ENCODE measurements around the gene DPYD. TPM values are rescaled to one million over a fixed set of nuclear protein-coding genes. Genes with fewer than 3 reads are reported as not detected.

Gene DPYD
- total and polyA plus RNA-seq, 9 of the 15 experiments (the other 6 are each of a cell fraction or from before 2014, with no cell fraction given) = 0.03 to 0.25 (median 0.08) TPM; not detected in 2

- TF ChIP-seq, protein P1, sequence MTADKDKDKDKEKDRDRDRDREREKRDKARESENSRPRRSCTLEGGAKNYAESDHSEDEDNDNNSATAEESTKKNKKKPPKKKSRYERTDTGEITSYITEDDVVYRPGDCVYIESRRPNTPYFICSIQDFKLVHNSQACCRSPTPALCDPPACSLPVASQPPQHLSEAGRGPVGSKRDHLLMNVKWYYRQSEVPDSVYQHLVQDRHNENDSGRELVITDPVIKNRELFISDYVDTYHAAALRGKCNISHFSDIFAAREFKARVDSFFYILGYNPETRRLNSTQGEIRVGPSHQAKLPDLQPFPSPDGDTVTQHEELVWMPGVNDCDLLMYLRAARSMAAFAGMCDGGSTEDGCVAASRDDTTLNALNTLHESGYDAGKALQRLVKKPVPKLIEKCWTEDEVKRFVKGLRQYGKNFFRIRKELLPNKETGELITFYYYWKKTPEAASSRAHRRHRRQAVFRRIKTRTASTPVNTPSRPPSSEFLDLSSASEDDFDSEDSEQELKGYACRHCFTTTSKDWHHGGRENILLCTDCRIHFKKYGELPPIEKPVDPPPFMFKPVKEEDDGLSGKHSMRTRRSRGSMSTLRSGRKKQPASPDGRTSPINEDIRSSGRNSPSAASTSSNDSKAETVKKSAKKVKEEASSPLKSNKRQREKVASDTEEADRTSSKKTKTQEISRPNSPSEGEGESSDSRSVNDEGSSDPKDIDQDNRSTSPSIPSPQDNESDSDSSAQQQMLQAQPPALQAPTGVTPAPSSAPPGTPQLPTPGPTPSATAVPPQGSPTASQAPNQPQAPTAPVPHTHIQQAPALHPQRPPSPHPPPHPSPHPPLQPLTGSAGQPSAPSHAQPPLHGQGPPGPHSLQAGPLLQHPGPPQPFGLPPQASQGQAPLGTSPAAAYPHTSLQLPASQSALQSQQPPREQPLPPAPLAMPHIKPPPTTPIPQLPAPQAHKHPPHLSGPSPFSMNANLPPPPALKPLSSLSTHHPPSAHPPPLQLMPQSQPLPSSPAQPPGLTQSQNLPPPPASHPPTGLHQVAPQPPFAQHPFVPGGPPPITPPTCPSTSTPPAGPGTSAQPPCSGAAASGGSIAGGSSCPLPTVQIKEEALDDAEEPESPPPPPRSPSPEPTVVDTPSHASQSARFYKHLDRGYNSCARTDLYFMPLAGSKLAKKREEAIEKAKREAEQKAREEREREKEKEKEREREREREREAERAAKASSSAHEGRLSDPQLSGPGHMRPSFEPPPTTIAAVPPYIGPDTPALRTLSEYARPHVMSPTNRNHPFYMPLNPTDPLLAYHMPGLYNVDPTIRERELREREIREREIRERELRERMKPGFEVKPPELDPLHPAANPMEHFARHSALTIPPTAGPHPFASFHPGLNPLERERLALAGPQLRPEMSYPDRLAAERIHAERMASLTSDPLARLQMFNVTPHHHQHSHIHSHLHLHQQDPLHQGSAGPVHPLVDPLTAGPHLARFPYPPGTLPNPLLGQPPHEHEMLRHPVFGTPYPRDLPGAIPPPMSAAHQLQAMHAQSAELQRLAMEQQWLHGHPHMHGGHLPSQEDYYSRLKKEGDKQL (CRISPR knock-in tag; IDR thresholded peaks at IDR 0.05; ENCODE audit: borderline replicate concordance) = no peak
- TF ChIP-seq ETV1 (tag; conservative IDR thresholded peaks at IDR 0.05; ENCODE audit: low read depth) (no peak), FOXA3 (CRISPR knock-in tag; conservative IDR thresholded peaks at IDR 0.05 in 1 of 2, IDR thresholded peaks at IDR 0.05 in 1 of 2) (no peak)
Observed at GRCh38 chr1:97599447-97599846, 321.4 kb downstream of the DPYD start (continued).

DNA sequence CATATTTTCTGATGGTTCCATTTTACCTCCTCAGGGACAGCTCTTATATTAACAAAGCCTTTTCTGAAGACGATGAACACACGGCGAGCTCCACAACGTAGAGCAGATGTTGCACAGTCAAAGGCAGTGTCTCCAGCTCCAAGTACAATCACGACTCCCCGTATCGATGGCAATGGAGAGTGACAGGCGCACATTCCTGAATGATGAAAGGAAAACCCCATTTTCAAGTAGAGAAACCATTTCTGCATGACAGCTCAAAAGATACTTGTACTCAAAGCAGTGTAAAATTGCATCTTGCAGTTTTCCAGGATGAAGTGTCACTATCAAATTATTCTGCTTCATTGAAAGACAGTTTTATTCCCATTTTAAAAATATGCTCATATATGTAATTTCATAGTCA lies 327.6 kb downstream of the DPYD start:
- BruUV-seq (replicated peaks) = no TSS peak
- FAIRE-seq (no peak), DNase-seq (ENCODE audit: extremely low read depth in 1 of 4, low spot score in 3 of 4) (no peak), ATAC-seq (no peak)
- Histone ChIP-seq H3K4me1 (replicated peaks in 1 of 2; ENCODE audit: control insufficient read depth in 2 of 2, insufficient read depth in 2 of 2, low read length in 2 of 2) (no peaks in the 10 kb centered on the region), H3K27me3 (ENCODE audit: control insufficient read depth in 2 of 2, insufficient read depth in 2 of 2, low read length in 2 of 2) (no peaks in the 10 kb centered on the region), H3K9ac (ENCODE audit: insufficient read depth in 1 of 2, low read depth in 2 of 2, low read length in 2 of 2) (no peak overlapping the region), H3K9me3 (replicated peaks; ENCODE audit: control insufficient read depth, insufficient read depth, low read depth, low read length) (no peaks in the 10 kb centered on the region), H3K36me3 (ENCODE audit: control insufficient read depth, insufficient read depth, low read length) (no peaks in the 10 kb centered on the region), H3K27ac (ENCODE audit: extremely low read depth, low read depth, low read length) (no peak overlapping the region), H4K20me1 (replicated peaks; ENCODE audit: control insufficient read depth, insufficient read depth, low read length) (no peaks in the 10 kb centered on the region), H3K79me2 (ENCODE audit: control insufficient read depth, insufficient read depth, low read length) (no peaks in the 10 kb centered on the region), H2AFZ (ENCODE audit: low read depth, low read length) (no peak overlapping the region), H3K9me1 (ENCODE audit: control insufficient read depth, insufficient read depth, low read length) (no peaks in the 10 kb centered on the region), H3K4me3 (no peak overlapping the region), H3K4me2 (ENCODE audit: insufficient read depth, low read length) (no peak overlapping the region)
- in situ Hi-C loops (cut with MboI) = no loop called here
- intact Hi-C loops (cut with micrococcal nuclease) = no loop called here
- CTCF ChIA-PET (ENCODE audit: low intra/inter-chr PET ratio) = no interaction called here
- WGBS (ENCODE audit: insufficient coverage, low coverage, missing lambda C conversion rate) = 0% methylated on average over 8 of the region's 8 CpGs
- POLR2A ChIA-PET = no interaction called here
- TF ChIP-seq BRF1 (IDR thresholded peaks at IDR 0.05; ENCODE audit: borderline replicate concordance, extremely low read depth, insufficient read length) (no peak), CREB3L1 (IDR thresholded peaks at IDR 0.05; ENCODE audit: borderline replicate concordance, low read depth) (no peak), ZEB2 (IDR thresholded peaks at IDR 0.05) (no peak), ZNF408 (CRISPR knock-in tag; IDR thresholded peaks at IDR 0.05; ENCODE audit: low read depth) (no peak), TAF9B (IDR thresholded peaks at IDR 0.05; ENCODE audit: partially characterized antibody) (no peak), RHOXF2B (CRISPR knock-in tag; conservative IDR thresholded peaks at IDR 0.05) (no peak), LARP7 (IDR thresholded peaks at IDR 0.05) (no peak), MBD2 (IDR thresholded peaks at IDR 0.05; ENCODE audit: borderline replicate concordance, low read depth) (no peak), ZNF263 (CRISPR knock-in tag; IDR thresholded peaks at IDR 0.05; ENCODE audit: borderline replicate concordance) (no peak), CAMTA2 (CRISPR knock-in tag; conservative IDR thresholded peaks at IDR 0.05) (no peak), ZSCAN29 (IDR thresholded peaks at IDR 0.05) (no peak), GATA2 (CRISPR knock-in tag; IDR thresholded peaks at IDR 0.05) (no peak), E2F5 (CRISPR knock-in tag; IDR thresholded peaks at IDR 0.05) (no peak)
